D721Med (cell line): ENCODE results near the gene NT5DC4.
"Not testable (repeated sequence)": the region's sequence is repeated elsewhere in the genome, so short reads cannot be mapped to it uniquely, and the experiment has no call there.

Source experiments
- DNase-seq: peaks from one replicate; pipeline ENCODE4 v3.0.0; 2011; ENCODE audit warnings: low spot score; ENCODE audit not compliant: insufficient read length
- FAIRE-seq: peaks from 2 replicates; lab custom pipeline; 2011; peaks lifted over from hg19 to GRCh38; lab: Jason Lieb, UNC
- CTCF ChIP-seq: IDR thresholded peaks from 2 replicates; pipeline ENCODE4 v1.5.1; 2012; ENCODE audit warnings: mild to moderate bottlenecking, control low read depth; ENCODE audit not compliant: insufficient read depth; ENCODE audit errors: missing control alignments

Gene NT5DC4

GRCh38 chr2:112699984-112700667 is 20.7 kb upstream of the NT5DC4 start:
- FAIRE-seq (no peak), DNase-seq (no peak)
- no peak for TF ChIP-seq CTCF

- DNase-seq = no peak
Observed at GRCh38 chr2:112701052-112701451, 19.8 kb upstream of the NT5DC4 start.

GRCh38 chr2:112703684-112704083 is 17.1 kb upstream of the NT5DC4 start:
- TF ChIP-seq CTCF = no peak
- DNase-seq = no peak
- FAIRE-seq = no peak

More at GRCh38 chr2:112701052-112701451, 19.8 kb upstream of the NT5DC4 start:
- TF ChIP-seq CTCF = no peak
- FAIRE-seq = no peak

- no peak for FAIRE-seq
Observed at GRCh38 chr2:112705575-112705974, 15.2 kb upstream of the NT5DC4 start.

GRCh38 chr2:112706170-112706664 is 14.6 kb upstream of the NT5DC4 start:
- DNase-seq (no peak), FAIRE-seq (no peak)
- TF ChIP-seq CTCF = no peak

More at GRCh38 chr2:112705575-112705974, 15.2 kb upstream of the NT5DC4 start:
- no peak for TF ChIP-seq CTCF
- DNase-seq = no peak

- not testable (repeated sequence) for FAIRE-seq, DNase-seq
Observed at GRCh38 chr2:112706947-112707346, 13.9 kb upstream of the NT5DC4 start.

GRCh38 chr2:112708968-112709367 is 11.9 kb upstream of the NT5DC4 start:
- DNase-seq (no peak), FAIRE-seq (no peak)
- no peak for TF ChIP-seq CTCF
